ENCODE measurements around the gene CAVIN1.

Gene CAVIN1

GRCh38 chr17:42422958-42423712 lies at the start of gene CAVIN1:
Gene CAVIN1, minus strand, starts transcription at chr17:42423256. Its CDS starts 159 bp downstream, at chr17:42423097.
- Histone ChIP-seq H3F3A (ENCODE audit: insufficient read depth) (no peaks in the 10 kb centered on the region), H3K27me3 (ENCODE audit: low read length) (no peaks in the 10 kb centered on the region), H2AFZ (ENCODE audit: low read depth, low read length, severe bottlenecking) (no peak within 1 kb of the TSS)

GRCh38 chr17:42467889-42468288 lies 44.8 kb upstream of the CAVIN1 start:
- Histone ChIP-seq H3K79me2 (ENCODE audit: insufficient read depth, low read length) (0 out of 2 replicates have a peak, but pooled peaks cover 4% of the 10 kb centered on the region), H3K4me3 (ENCODE audit: insufficient read depth, low read length, poor library complexity, severe bottlenecking) (no peak overlapping the region), H2AFZ (ENCODE audit: low read depth, low read length, severe bottlenecking) (no peak overlapping the region), H3K9ac (ENCODE audit: low read length) (no peak overlapping the region), H3K4me2 (ENCODE audit: low read depth, low read length, poor library complexity, severe bottlenecking) (no peak overlapping the region), H3F3A (ENCODE audit: insufficient read depth) (no peaks in the 10 kb centered on the region), H3K27me3 (ENCODE audit: low read length) (no peaks in the 10 kb centered on the region), H3K9me3 (ENCODE audit: insufficient read depth, low read length) (no peaks in the 10 kb centered on the region), H3K9me2 (replicated peaks; ENCODE audit: insufficient read depth, low read length) (no peaks in the 10 kb centered on the region), H3K36me3 (ENCODE audit: low read length) (peaks cover 12% of the 10 kb centered on the region; the same call in 1 of the 2 replicates), H3K27ac (ENCODE audit: low read depth, low read length) (no peak overlapping the region), H4K20me1 (ENCODE audit: low read depth, low read length) (no peaks in the 10 kb centered on the region)
- TF ChIP-seq CTCF (IDR thresholded peaks at IDR 0.05; ENCODE audit: insufficient read depth, low read length, poor library complexity, severe bottlenecking) (no peak), EZH2phosphoT487 (conservative IDR thresholded peaks at IDR 0.05; ENCODE audit: low read length) (no peak)

More at GRCh38 chr17:42422958-42423712, at the start of gene CAVIN1:
- H4K20me1 ChIP-seq (ENCODE audit: low read depth, low read length) = no peaks in the 10 kb centered on the region
- no peak for TF ChIP-seq CTCF (IDR thresholded peaks at IDR 0.05; ENCODE audit: insufficient read depth, low read length, poor library complexity, severe bottlenecking)
- TF ChIP-seq EZH2phosphoT487 (conservative IDR thresholded peaks at IDR 0.05; ENCODE audit: low read length) = no peak
- H3K9ac ChIP-seq (ENCODE audit: low read length) = no peak within 1 kb of the TSS
- H3K4me3 ChIP-seq (ENCODE audit: insufficient read depth, low read length, poor library complexity, severe bottlenecking) = no peak within 1 kb of the TSS
- H3K4me2 ChIP-seq (ENCODE audit: low read depth, low read length, poor library complexity, severe bottlenecking) = no peak within 1 kb of the TSS
- no peak within 1 kb of the TSS for H3K27ac ChIP-seq (ENCODE audit: low read depth, low read length)
- H3K79me2 ChIP-seq (ENCODE audit: insufficient read depth, low read length) = no peaks in the 10 kb centered on the region
- no peaks in the 10 kb centered on the region for H3K9me2 ChIP-seq (replicated peaks; ENCODE audit: insufficient read depth, low read length)
- no peaks in the 10 kb centered on the region for H3K9me3 ChIP-seq (ENCODE audit: insufficient read depth, low read length)
- H3K36me3 ChIP-seq (ENCODE audit: low read length) = no peaks in the 10 kb centered on the region

GRCh38 chr17:42463976-42464400 lies 40.9 kb upstream of the CAVIN1 start:
- no peaks in the 10 kb centered on the region for H4K20me1 ChIP-seq (ENCODE audit: low read depth, low read length)
- TF ChIP-seq CTCF (IDR thresholded peaks at IDR 0.05; ENCODE audit: insufficient read depth, low read length, poor library complexity, severe bottlenecking) = no peak
- H3K36me3 ChIP-seq (ENCODE audit: low read length) = peaks cover 4% of the 10 kb centered on the region; the same call in 1 of the 2 replicates
- H3K4me3 ChIP-seq (ENCODE audit: insufficient read depth, low read length, poor library complexity, severe bottlenecking) = no peak overlapping the region
- H3K9me3 ChIP-seq (ENCODE audit: insufficient read depth, low read length) = no peaks in the 10 kb centered on the region
- H3K79me2 ChIP-seq (ENCODE audit: insufficient read depth, low read length) = peaks cover 23% of the 10 kb centered on the region
- no peak overlapping the region for H3K27ac ChIP-seq (ENCODE audit: low read depth, low read length)
- no peak overlapping the region for H3K9ac ChIP-seq (ENCODE audit: low read length)
- peaks cover 15% of the 10 kb centered on the region for H3F3A ChIP-seq (ENCODE audit: insufficient read depth)
- H3K27me3 ChIP-seq (ENCODE audit: low read length) = no peaks in the 10 kb centered on the region
- no peak overlapping the region for H3K4me2 ChIP-seq (ENCODE audit: low read depth, low read length, poor library complexity, severe bottlenecking)
- no peaks in the 10 kb centered on the region for H3K9me2 ChIP-seq (replicated peaks; ENCODE audit: insufficient read depth, low read length)
- no peak overlapping the region for H2AFZ ChIP-seq (ENCODE audit: low read depth, low read length, severe bottlenecking)

All from SU-DHL-6 (cell line).